GM12891 (cell line): ENCODE results near the gene AFF3.
"Not testable (repeated sequence)": the region's sequence is repeated elsewhere in the genome, so short reads cannot be mapped to it uniquely, and the experiment has no call there.

Source experiments
- DNase-seq: peaks from one replicate; pipeline ENCODE4 v3.0.0; 2011; ENCODE audit warnings: low spot score; ENCODE audit not compliant: insufficient read length
- FAIRE-seq: peaks from 2 replicates; lab custom pipeline; 2011; peaks lifted over from hg19 to GRCh38; lab: Jason Lieb, UNC
- PAX5 ChIP-seq: IDR thresholded peaks from 2 replicates; pipeline ENCODE4 v1.6.1; 2011; ENCODE audit warnings: low read length, moderate library complexity, mild to moderate bottlenecking; ENCODE audit not compliant: insufficient read depth, severe bottlenecking
- POLR2A ChIP-seq: IDR thresholded peaks from 2 replicates; pipeline ENCODE4 v1.6.1; 2011; ENCODE audit warnings: low read depth, low read length, control low read depth
- POLR2AphosphoS5 ChIP-seq: IDR thresholded peaks from 2 replicates; pipeline ENCODE4 v1.6.1; 2011; ENCODE audit warnings: low read depth, low read length, control low read depth
- POU2F2 ChIP-seq: IDR thresholded peaks from 2 replicates; pipeline ENCODE4 v1.6.1; 2011; ENCODE audit warnings: low read depth, mild to moderate bottlenecking, control low read depth, low read length, moderate library complexity
- SPI1 ChIP-seq: IDR thresholded peaks from 2 replicates; pipeline ENCODE4 v1.6.1; 2011; ENCODE audit warnings: low read depth, low read length, control low read depth
- TAF1 ChIP-seq: IDR thresholded peaks from 2 replicates; pipeline ENCODE4 v1.6.1; 2011; ENCODE audit warnings: low read depth, low read length, control low read depth

AFF3 gene

DNA sequence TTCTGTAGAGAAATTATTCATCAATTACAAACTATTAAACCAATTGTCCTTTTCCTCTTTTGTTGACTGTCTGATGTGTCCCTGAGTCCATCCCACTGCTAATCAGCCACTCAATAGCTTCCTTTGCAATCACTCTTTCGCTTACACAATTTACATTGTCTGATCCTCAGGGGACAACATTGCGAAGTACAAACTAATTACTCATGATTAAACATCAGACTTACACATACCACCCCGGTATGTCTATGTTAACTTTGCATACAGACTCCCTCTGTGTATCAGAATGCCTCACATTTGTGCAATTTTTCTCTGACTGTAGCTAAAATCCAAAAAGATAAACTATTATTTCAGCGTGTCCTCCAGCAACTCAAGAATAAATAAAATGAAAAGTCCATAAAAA lies 388.2 kb downstream of the AFF3 start:
- FAIRE-seq (no peak), DNase-seq (no peak)
- TF ChIP-seq PAX5 (no peak), TAF1 (no peak), SPI1 (no peak), POU2F2 (no peak), POLR2A (no peak), POLR2AphosphoS5 (no peak)

GRCh38 chr2:99753505-99753904 lies 388.9 kb downstream of the AFF3 start:
- no peak for DNase-seq
- TF ChIP-seq TAF1 (no peak), POU2F2 (no peak), SPI1 (no peak), PAX5 (no peak), POLR2A (no peak)
- FAIRE-seq = no peak

DNA sequence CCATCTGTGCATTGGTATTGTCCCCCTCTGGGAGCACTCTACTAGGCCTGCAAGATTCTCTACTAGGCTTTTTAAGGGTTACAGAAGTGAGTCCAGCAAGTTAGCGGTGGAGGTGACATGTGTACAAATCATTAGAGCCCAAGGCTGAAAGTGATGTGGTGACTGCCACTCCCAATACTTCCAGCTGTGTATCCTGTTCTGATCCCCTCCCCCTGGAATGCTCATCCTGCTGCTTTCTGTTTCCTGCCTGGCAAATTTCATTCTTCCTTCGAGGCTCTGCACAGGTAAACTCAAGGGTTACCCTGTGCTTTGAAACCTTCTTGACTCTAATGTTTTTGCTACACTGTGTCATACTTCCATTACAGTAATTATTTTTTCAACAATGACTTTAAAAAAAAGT lies 394.0 kb downstream of the AFF3 start:
- FAIRE-seq = no peak
- TF ChIP-seq POU2F2 (no peak), POLR2A (no peak), PAX5 (no peak), POLR2AphosphoS5 (no peak), TAF1 (no peak), SPI1 (no peak)
- no peak for DNase-seq

- TF ChIP-seq POU2F2 (no peak), POLR2AphosphoS5 (no peak), SPI1 (no peak), POLR2A (no peak), PAX5 (no peak), TAF1 (no peak)
- FAIRE-seq (no peak), DNase-seq (no peak)
These were observed 394.5 kb downstream of the AFF3 start for GRCh38 chr2:99747842-99748241.

DNA sequence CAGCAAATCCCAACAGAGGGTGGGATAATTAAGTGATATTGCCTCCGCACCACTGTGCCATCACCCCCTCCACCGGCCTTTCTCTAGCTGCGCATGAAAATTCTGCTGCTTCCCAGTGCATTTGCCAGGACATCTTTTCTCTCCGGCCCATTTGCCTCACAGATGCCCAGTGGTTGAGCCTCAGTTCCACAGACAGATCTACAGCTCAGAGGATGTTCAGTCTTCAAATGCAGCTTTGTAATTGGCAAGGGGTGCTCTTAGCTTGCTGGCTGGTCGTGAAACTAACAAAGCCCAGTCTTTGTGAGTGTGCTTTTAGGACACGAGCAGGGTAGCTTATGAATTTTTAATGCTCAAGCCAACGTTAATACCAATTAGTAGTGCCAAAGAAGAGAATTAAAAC lies 399.2 kb downstream of the AFF3 start:
- DNase-seq = no peak
- FAIRE-seq = no peak
- TF ChIP-seq POLR2AphosphoS5 (no peak), PAX5 (no peak), POU2F2 (no peak), TAF1 (no peak), POLR2A (no peak), SPI1 (no peak)

GRCh38 chr2:99737537-99737936 lies 404.9 kb downstream of the AFF3 start:
- DNase-seq (no peak), FAIRE-seq (no peak)
- TF ChIP-seq POLR2A = no peak
- TF ChIP-seq PAX5 = no peak
- no peak for TF ChIP-seq TAF1
- TF ChIP-seq SPI1 = no peak
- no peak for TF ChIP-seq POLR2AphosphoS5
- no peak for TF ChIP-seq POU2F2

- no peak for FAIRE-seq
These were observed 406.6 kb downstream of the AFF3 start for GRCh38 chr2:99735753-99736152.

DNA sequence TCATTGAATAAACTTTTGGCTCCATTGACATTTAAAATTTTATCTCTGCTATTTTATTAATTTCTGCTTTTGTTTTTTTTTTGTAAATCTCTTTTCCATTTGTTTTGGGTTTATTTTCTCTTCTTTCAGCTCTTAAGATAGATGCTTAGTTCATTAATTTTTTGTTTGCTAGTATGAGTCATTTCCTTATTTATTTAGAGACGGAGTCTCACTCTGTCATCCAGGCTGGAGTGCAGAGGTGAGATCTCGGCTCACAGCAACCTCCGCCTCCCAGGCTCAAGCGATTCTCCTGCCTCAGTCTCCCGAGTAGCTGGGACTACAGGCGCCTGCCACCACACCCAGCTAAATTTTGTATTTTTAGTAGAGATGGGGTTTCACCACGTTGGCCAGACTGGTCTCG lies 407.1 kb downstream of the AFF3 start:
- not testable (repeated sequence) for DNase-seq, FAIRE-seq

More at GRCh38 chr2:99735753-99736152, 406.6 kb downstream of the AFF3 start:
- DNase-seq = no peak
- TF ChIP-seq SPI1 (no peak), PAX5 (no peak)

- DNase-seq (no peak), FAIRE-seq (no peak)
- no peak for TF ChIP-seq PAX5
- TF ChIP-seq POLR2AphosphoS5 = no peak
- TF ChIP-seq POLR2A = no peak
These were observed 408.2 kb downstream of the AFF3 start for GRCh38 chr2:99734236-99734635.

- FAIRE-seq (no peak), DNase-seq (no peak)
- TF ChIP-seq TAF1 (no peak), POU2F2 (no peak), POLR2AphosphoS5 (no peak), POLR2A (no peak), SPI1 (no peak), PAX5 (no peak)
These were observed 413.0 kb downstream of the AFF3 start for GRCh38 chr2:99729104-99730025.

- DNase-seq (no peak), FAIRE-seq (no peak)
- TF ChIP-seq TAF1 (no peak), POLR2A (no peak), POU2F2 (no peak), POLR2AphosphoS5 (no peak), PAX5 (no peak), SPI1 (no peak)
These were observed 414.2 kb downstream of the AFF3 start for GRCh38 chr2:99728166-99728565.
